RWPE1 (cell line): ENCODE measurements around the gene AWAT1.
"Not testable (repeated sequence)": the region's sequence is repeated elsewhere in the genome, so short reads cannot be mapped to it uniquely, and the experiment has no call there.

Source experiments
- CTCF ChIA-PET: fragments of 350-600 bp; sonication (Branson Sonifier 250); formaldehyde crosslinking; extraction: SDS; loops from one replicate; lab custom pipeline; 2021; lab: Yijun Ruan, JAX
- POLR2A ChIA-PET: fragments of 400-600 bp; formaldehyde crosslinking; extraction: SDS; loops from one replicate; lab custom pipeline; 2020; ENCODE audit warnings: antibody characterized with exemption; ENCODE audit not compliant: low non-redundant PET; lab: Yijun Ruan, JAX
- DNase-seq: peaks from one replicate; pipeline ENCODE4 v3.0.0; 2012; ENCODE audit warnings: low spot score
- H3K27ac ChIP-seq: fragments of 450-650 bp; 2 replicates; pipeline ENCODE4 v1.5.1; 2017
- TF ChIP-seq, protein P1 (sequence below): fragments of 450-650 bp; conservative IDR thresholded peaks from 2 replicates; pipeline ENCODE4 v1.5.1; 2017; ENCODE audit warnings: low read depth, mild to moderate bottlenecking

AWAT1 gene

DNA sequence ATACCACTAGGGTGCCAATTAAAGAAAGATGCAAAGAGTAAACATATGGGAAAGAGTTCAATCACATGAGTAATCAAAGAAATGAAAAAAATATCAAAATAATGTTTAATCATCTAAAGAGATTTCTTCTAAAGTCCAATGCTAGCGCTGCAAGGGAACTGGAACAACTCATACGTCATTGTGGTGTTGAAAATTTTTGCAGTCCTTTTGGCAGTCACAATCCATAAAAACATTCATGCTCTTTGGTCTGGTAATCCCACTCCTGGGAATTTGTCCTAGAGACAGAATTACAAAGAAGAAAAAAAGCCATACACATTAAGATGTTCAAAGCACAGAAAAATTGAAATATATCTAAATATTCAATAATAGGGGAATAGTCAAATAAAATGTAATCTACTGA lies 21.0 kb downstream of the AWAT1 start:
- H3K27ac ChIP-seq, result no peak overlapping the region
- TF ChIP-seq, protein P1, sequence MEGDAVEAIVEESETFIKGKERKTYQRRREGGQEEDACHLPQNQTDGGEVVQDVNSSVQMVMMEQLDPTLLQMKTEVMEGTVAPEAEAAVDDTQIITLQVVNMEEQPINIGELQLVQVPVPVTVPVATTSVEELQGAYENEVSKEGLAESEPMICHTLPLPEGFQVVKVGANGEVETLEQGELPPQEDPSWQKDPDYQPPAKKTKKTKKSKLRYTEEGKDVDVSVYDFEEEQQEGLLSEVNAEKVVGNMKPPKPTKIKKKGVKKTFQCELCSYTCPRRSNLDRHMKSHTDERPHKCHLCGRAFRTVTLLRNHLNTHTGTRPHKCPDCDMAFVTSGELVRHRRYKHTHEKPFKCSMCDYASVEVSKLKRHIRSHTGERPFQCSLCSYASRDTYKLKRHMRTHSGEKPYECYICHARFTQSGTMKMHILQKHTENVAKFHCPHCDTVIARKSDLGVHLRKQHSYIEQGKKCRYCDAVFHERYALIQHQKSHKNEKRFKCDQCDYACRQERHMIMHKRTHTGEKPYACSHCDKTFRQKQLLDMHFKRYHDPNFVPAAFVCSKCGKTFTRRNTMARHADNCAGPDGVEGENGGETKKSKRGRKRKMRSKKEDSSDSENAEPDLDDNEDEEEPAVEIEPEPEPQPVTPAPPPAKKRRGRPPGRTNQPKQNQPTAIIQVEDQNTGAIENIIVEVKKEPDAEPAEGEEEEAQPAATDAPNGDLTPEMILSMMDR, result no peak
- no peak for DNase-seq
- POLR2A ChIA-PET, result no interaction called here
- CTCF ChIA-PET, result no interaction called here

DNA sequence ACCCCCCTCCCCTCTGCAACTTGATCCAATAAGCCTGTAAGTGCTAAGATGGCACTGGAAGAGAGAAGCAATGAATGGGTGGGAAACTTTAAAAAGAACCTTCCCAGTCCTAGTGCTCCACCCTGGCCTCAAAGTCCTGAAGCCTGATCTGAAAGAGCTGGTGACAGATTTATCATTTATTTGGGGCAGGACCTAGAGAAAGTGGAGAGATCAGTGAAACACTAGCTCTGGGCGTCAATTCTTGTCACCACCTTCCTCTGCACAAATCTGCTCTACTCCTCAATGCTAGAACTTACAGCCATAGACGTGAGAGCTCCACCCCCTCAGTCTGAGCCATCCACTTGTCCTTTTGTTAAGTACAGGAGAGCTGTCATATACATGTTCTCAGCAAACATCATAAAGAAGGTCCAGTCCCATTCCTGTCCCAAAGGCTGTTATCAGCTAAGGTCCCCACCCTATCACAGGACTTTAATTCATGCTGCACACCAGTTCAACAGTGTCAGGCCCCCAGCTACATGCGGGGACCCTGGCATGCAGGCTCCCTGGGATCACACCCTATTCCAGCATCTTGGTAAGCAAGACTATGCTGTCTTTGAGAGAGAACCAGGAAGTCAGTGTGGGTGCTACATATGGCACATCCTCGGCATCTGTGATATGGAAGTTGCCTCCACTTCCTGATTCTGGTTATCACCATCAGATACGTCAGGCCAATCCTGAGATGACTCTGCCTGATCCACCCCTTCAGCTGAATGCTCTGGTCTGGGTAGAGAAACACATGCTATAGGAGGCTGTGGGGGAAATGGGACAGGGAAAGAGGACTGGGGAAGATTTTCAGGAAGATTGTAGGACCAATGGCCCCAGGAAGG lies 23.2 kb downstream of the AWAT1 start:
- POLR2A ChIA-PET, result no interaction called here

DNA sequence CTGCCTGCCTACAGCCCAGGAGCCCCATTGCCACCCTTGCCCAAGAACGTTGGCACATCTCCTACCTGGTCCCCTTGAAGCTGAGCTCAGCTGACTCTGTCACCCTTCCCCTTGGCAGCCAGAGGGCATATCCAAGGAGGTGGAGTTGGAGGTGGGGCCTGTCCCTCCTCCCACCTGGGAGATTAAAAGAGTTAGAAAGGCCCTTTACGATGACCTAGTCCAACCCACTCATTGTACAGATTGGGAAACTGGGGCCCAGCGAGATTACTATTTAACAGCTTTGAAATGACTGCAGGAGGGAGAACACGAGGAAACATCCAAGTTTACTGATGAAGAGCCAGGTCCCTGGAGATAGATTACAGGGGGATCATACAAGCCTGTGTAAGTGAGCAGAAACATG lies 25.6 kb downstream of the AWAT1 start, which contains the start of gene P2RY4:
TSS of gene P2RY4 (minus strand) at position 101 of the 400 bp plus-strand sequence. CDS start 580 bp downstream, outside the sequence.
- H3K27ac ChIP-seq, result no peak within 1 kb of the TSS
- ChIA-PET POLR2A (no interaction called here), CTCF (no interaction called here)
- TF ChIP-seq, protein P1, result no peak
- no peak for DNase-seq

More for the DNA sequence above, 23.2 kb downstream of the AWAT1 start:
- CTCF ChIA-PET, result no interaction called here
- no peak overlapping the region for H3K27ac ChIP-seq
- DNase-seq, result no peak
- TF ChIP-seq, protein P1, result no peak

DNA sequence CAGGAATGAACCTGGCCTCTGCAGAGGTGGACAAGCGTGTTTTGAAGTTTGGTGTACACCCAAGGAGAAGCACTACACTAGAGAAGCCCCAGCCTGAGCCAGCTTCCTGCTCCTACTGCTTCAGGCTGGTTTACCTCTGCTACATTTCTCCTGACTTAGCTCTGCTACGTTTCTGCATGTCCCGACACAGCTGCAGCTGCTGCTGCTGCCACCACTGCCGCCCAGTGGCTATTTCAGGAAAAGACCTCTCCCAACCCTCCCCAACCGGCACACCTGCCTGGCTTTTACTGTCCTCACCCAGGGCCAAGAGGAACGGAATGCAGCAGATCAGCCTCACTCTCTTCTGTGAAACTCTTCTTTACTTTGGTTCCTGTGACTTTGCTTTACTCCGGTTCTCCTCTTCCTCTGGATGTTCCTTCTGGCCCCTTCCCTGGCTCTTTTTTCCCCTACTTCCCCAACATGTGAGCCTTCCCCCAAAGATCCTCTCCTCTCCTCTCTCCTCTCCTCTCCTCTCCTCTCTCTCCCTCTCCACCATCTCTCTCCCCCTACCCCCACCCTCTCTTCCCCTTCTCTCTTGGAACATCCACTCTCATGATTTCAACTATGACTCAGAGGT lies 28.6 kb downstream of the AWAT1 start:
- DNase-seq, result peak; percentile 40
- TF ChIP-seq, protein P1, result peak; percentile 49
- ChIA-PET POLR2A (no interaction called here), CTCF (interaction anchor here (0.6 to 1.6 kb wide), 3 partner anchors 17 to 66 kb away, joined by 3 to 7 read pairs (median 4); no protein-coding TSS in a partner anchor)
- H3K27ac ChIP-seq, result no peak overlapping the region

DNA sequence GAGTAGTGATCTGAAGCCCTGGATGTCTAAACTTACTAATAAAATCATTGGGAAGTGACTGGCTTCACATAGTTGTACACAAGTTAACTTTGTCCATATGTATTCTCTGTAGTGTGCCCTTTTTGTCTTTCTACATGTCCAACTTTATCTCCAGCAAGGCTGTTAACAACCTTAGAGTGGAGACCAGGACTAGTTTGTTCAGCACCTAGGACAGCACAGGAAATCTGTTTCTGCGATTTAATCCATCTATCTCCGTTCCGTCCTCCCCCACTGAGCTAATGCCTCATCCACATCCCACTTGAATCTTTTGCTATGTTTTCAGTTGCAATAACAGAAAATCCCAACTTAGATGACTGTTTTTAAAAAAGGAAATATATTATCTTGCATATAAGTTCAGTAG lies 30.3 kb downstream of the AWAT1 start:
- CTCF ChIA-PET, result no interaction called here
- H3K27ac ChIP-seq, result no peak overlapping the region
- no peak for DNase-seq
- TF ChIP-seq, protein P1, result no peak
- POLR2A ChIA-PET, result no interaction called here

DNA sequence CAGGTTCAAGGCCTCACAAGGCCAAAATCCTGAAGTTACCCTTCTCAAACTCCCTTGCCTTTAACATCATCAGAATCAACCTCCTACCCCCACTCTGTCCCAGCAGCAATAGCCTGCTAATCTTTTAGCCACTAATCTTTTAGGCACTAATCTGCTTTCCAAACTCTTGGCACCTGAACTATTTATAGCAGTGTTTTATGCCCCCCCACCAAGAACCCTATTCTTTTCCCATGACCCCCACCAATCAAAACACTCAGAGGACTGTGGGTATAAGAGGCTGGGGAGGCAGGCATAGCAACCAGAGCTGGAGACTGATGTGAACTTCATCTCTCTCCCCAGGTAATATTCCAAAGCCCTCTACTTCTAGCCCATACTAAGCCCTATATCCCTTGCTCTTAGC lies 33.6 kb downstream of the AWAT1 start, which contains the start of gene ARR3:
TSS of gene ARR3 (plus strand) at position 301 of the 400 bp plus-strand sequence. CDS start 1,052 bp downstream, outside the sequence.
- no peak within 1 kb of the TSS for H3K27ac ChIP-seq
- ChIA-PET POLR2A (no interaction called here), CTCF (no interaction called here)
- TF ChIP-seq, protein P1, result no peak
- no peak for DNase-seq

DNA sequence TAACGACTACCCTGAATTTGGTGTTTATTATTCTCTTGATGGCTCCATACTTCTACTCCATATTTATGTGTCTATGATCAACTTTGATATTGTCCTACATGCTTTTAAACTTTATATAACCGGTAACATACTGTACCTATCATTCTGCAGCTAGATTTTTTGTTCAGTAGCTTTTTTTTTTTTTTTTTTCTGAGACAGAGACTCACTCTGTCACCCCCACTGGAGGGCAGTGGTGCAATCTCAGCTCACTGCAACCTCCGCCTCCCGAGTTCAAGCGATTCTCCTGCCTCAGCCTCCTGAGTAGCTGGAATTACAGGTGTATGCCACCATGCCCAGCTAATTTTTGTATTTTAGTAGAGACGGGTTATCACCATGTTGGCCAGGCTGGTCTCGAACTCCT lies 39.6 kb downstream of the AWAT1 start:
- POLR2A ChIA-PET, CTCF ChIA-PET, DNase-seq, H3K27ac ChIP-seq: not testable (repeated sequence)
